Measurements from ENCODE around the gene NEMP2. TPM values are rescaled to one million over a fixed set of nuclear protein-coding genes. Genes with fewer than 3 reads are reported as not detected.

NEMP2 gene, protein sequence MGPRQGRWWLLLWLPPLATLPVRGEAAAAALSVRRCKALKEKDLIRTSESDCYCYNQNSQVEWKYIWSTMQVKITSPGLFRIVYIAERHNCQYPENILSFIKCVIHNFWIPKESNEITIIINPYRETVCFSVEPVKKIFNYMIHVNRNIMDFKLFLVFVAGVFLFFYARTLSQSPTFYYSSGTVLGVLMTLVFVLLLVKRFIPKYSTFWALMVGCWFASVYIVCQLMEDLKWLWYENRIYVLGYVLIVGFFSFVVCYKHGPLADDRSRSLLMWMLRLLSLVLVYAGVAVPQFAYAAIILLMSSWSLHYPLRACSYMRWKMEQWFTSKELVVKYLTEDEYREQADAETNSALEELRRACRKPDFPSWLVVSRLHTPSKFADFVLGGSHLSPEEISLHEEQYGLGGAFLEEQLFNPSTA
- 8.5 and 10.6 TPM in 2 replicates for total RNA-seq

DNA sequence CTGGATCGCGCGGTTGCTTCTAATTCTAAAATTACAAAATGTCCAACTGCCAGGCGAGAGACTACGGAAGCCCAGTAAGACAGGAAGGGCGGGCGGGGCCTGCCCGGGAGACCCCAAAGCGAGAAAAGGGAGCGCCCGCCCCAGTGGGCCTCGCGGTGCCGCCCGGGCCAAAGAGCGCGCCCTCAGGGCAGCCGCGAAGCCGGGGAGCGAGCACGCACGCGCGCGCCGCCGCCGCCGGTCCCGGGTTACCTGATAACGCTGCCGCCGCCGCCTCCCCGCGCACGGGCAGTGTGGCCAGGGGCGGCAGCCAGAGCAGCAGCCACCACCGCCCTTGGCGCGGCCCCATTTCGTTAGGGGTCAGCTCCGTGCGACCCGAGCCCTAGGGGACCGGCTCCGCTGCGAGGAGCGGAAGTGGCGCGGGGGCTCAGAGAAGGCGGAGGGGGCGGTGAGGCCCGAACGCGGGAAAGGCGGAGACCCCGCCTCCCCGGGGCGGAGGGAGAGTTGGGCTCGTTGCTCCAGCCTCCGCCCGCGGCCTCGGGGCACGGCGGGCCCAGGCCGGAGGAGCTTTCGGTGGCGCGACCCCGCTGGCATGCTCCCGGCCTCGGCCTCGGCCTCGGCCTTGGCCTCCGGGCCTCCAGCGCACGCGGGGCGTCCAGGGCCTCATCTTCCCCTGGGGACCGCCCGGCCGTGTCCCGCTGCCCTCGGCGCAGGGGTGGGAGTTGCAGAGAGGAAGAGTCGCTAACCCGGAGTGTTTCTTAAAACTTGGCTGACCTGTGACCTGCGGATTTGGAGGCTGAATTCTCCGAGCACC is at the start of gene NEMP2:
Gene NEMP2, minus strand, starts transcription at position 413 of the 811 bp plus-strand sequence. Its CDS starts 67 bp downstream, at position 346.

Small RNA genes lying within 50 kb of the gene (small RNA-seq; reads per million reads assigned to genes)
- not detected for gene RN7SKP179

Other genes starting within 250 kb of the NEMP2 start
- gene HIBCH, start 214.9 kb downstream of the NEMP2 start, total RNA-seq, result 15.9 and 23.9 TPM in 2 replicates
- gene INPP1, start 191.1 kb downstream of the NEMP2 start, total RNA-seq, result 13.7 and 14.9 TPM in 2 replicates
- 3.9 and 8.9 TPM in 2 replicates for gene MFSD6, start 126.4 kb downstream of the NEMP2 start, total RNA-seq
- gene NAB1, start 114.4 kb upstream of the NEMP2 start, total RNA-seq, result 50.0 and 60.5 TPM in 2 replicates